Ishikawa (cell line): ENCODE measurements around the gene OGFOD2.

Experiments
- CEBPB ChIP-seq: IDR thresholded peaks from 2 replicates; pipeline ENCODE4 v1.6.1; 2012
- CREB1 ChIP-seq: IDR thresholded peaks from 2 replicates; pipeline ENCODE4 v1.6.1; 2012; ENCODE audit warnings: low read depth
- EGR1 ChIP-seq: IDR thresholded peaks from 2 replicates; pipeline ENCODE4 v1.6.1; 2012
- EP300 ChIP-seq: IDR thresholded peaks from 2 replicates; pipeline ENCODE4 v1.6.1; 2012; ENCODE audit warnings: borderline replicate concordance
- FOXM1 ChIP-seq: IDR thresholded peaks from 2 replicates; pipeline ENCODE4 v1.6.1; 2012; ENCODE audit warnings: low read depth, borderline replicate concordance
- MAX ChIP-seq: IDR thresholded peaks from 2 replicates; pipeline ENCODE4 v1.6.1; 2012
- NFIC ChIP-seq: IDR thresholded peaks from 2 replicates; pipeline ENCODE4 v1.6.1; 2012
- RAD21 ChIP-seq: IDR thresholded peaks from 2 replicates; pipeline ENCODE4 v1.6.1; 2012; ENCODE audit warnings: low read depth
- REST ChIP-seq: IDR thresholded peaks from 2 replicates; pipeline ENCODE4 v1.6.1; 2012; ENCODE audit warnings: low read depth, mild to moderate bottlenecking
- TAF1 ChIP-seq: IDR thresholded peaks from 2 replicates; pipeline ENCODE4 v1.6.1; 2012; ENCODE audit warnings: low read depth, mild to moderate bottlenecking
- TCF12 ChIP-seq: IDR thresholded peaks from 2 replicates; pipeline ENCODE4 v1.6.1; 2012; ENCODE audit warnings: low read depth
- TEAD4 ChIP-seq: IDR thresholded peaks from 2 replicates; pipeline ENCODE4 v1.6.1; 2012
- YY1 ChIP-seq: IDR thresholded peaks from 2 replicates; pipeline ENCODE4 v1.6.1; 2012; ENCODE audit warnings: low read depth
- ZBTB7A ChIP-seq: IDR thresholded peaks from 2 replicates; pipeline ENCODE4 v1.6.1; 2012; ENCODE audit warnings: low read depth
- TF ChIP-seq, protein P1 (sequence below): IDR thresholded peaks from 2 replicates; pipeline ENCODE4 v1.6.1; 2012

Gene OGFOD2

DNA sequence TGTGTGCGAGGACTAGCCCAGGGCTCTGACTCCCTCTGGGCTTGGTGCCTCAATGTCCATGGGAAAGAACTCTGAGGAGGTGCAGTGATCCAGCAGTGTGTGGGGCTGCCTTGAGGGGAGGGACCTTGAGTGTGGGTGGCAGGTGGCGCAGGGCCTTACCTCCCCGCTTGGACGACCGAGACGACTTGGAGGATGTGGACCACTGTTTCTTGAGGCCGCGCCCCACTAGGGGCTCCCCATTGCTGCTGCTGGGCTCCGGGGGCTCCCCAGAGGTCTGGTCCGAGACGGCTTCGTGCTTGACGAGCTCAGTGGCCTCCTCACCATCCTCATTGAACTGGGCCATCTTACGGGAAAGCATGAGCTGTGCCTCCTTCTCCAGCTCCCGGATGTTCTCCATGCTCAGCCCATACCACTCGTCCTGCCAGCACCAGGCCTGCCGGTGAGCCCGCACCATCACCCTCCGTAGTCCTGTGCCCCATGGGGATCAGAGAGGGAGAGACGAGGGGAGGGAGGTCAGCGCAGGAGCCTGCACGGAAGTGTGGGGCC is 30.1 kb downstream of the OGFOD2 start:
- TF ChIP-seq REST (no peak), NFIC (no peak), EGR1 (no peak), FOXM1 (no peak), TCF12 (no peak), YY1 (no peak), RAD21 (no peak), MAX (no peak), CEBPB (no peak), TEAD4 (no peak), TAF1 (no peak)

GRCh38 chr12:123006977-123007376 is 31.9 kb downstream of the OGFOD2 start:
- no peak for TF ChIP-seq CREB1
- TF ChIP-seq REST, result no peak
- no peak for TF ChIP-seq ZBTB7A
- no peak for TF ChIP-seq EP300
- TF ChIP-seq, protein P1, sequence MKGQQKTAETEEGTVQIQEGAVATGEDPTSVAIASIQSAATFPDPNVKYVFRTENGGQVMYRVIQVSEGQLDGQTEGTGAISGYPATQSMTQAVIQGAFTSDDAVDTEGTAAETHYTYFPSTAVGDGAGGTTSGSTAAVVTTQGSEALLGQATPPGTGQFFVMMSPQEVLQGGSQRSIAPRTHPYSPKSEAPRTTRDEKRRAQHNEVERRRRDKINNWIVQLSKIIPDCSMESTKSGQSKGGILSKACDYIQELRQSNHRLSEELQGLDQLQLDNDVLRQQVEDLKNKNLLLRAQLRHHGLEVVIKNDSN, result no peak
- no peak for TF ChIP-seq TCF12
- no peak for TF ChIP-seq RAD21
- no peak for TF ChIP-seq CEBPB
- no peak for TF ChIP-seq FOXM1
- no peak for TF ChIP-seq YY1

DNA sequence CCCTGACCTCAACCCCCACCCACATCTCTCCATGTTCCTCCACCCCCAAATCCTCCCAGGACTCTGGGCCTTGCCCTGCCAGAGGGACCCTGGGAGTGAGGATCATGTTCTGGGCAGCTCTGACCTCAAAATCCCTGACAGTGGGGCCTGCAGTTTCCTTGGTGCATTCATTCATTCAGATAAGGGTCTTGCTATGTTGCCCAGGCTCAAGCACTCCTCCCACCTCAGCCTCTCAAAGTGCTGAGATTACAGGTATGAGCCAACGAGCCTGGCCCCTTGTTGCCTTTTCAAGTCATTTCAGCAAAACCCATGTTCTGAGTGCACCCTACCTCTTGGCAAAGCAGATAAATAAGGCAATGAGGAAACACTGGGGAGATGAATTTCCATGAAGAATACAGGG is 35.1 kb downstream of the OGFOD2 start:
- no peak for TF ChIP-seq CEBPB
- no peak for TF ChIP-seq TCF12
- TF ChIP-seq RAD21, result no peak
- TF ChIP-seq EP300, result no peak
- no peak for TF ChIP-seq EGR1
- no peak for TF ChIP-seq REST
- no peak for TF ChIP-seq MAX
- no peak for TF ChIP-seq NFIC

DNA sequence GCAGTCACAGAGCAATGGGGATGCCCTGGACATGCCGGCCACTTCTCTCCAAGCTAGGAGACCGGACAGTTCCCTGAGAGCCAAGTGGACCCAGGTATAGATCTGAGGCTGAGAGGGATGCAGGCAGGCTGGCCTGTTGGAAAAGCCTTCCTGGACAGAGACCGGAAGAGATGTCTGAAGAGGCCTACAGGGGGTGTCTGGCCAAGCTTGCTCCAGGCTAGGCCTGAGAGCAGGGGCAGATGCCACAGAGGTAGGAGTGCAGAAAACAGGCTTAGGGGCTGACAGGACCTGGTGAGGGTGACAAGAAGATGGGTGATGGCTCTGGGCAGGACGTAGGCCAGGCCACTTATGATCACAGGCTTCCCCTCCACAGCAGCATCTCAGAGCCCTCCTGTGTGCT is 35.6 kb downstream of the OGFOD2 start:
- TF ChIP-seq FOXM1 (no peak), YY1 (no peak), EP300 (no peak), NFIC (no peak), TCF12 (no peak), ZBTB7A (no peak), CREB1 (no peak), RAD21 (no peak)

- TF ChIP-seq, protein P1, result no peak
- no peak for TF ChIP-seq CEBPB
- no peak for TF ChIP-seq RAD21
- TF ChIP-seq YY1, result no peak
- TF ChIP-seq REST, result no peak
- TF ChIP-seq ZBTB7A, result no peak
- TF ChIP-seq NFIC, result no peak
- no peak for TF ChIP-seq TCF12
- no peak for TF ChIP-seq EGR1
- no peak for TF ChIP-seq TEAD4
- no peak for TF ChIP-seq FOXM1
- TF ChIP-seq TAF1, result no peak
- no peak for TF ChIP-seq EP300
- TF ChIP-seq CREB1, result no peak
- no peak for TF ChIP-seq MAX
Measured at GRCh38 chr12:123011701-123012100, 36.7 kb downstream of the OGFOD2 start.
